Sigmoid colon (tissue), 4 donors: ENCODE measurements around the gene IMMP2L.

Experiments used
- POLR2A ChIP-seq, 2 donors: fragments of 450-650 bp; IDR thresholded peaks; one replicate each; pipeline ENCODE4 v1.6.1; 2016; ENCODE audit warnings: antibody characterized with exemption in 2 of 2, mild to moderate bottlenecking in 2 of 2, moderate library complexity in 2 of 2
- POLR2AphosphoS5 ChIP-seq, 4 donors: sonication (generic); formaldehyde crosslinking; IDR thresholded peaks; one replicate each; pipeline ENCODE4 v1.6.1; 2017; ENCODE audit warnings: antibody characterized with exemption in 4 of 4
- TF ChIP-seq, protein P1 (sequence below), 4 experiments: fragments of 450-650 bp in 3 of 4; fragments of 200-600 bp in 1 of 4; IDR thresholded peaks; one replicate each; pipeline ENCODE4 v1.5.1; 2016 to 2019; ENCODE audit warnings: antibody characterized with exemption in 4 of 4, mild to moderate bottlenecking in 3 of 4, moderate library complexity in 2 of 4

GRCh38 chr7:111312966-111313365 is 249.3 kb downstream of the IMMP2L start:
- no peak for TF ChIP-seq POLR2A (IDR thresholded peaks at IDR 0.05)
- TF ChIP-seq, protein P1, sequence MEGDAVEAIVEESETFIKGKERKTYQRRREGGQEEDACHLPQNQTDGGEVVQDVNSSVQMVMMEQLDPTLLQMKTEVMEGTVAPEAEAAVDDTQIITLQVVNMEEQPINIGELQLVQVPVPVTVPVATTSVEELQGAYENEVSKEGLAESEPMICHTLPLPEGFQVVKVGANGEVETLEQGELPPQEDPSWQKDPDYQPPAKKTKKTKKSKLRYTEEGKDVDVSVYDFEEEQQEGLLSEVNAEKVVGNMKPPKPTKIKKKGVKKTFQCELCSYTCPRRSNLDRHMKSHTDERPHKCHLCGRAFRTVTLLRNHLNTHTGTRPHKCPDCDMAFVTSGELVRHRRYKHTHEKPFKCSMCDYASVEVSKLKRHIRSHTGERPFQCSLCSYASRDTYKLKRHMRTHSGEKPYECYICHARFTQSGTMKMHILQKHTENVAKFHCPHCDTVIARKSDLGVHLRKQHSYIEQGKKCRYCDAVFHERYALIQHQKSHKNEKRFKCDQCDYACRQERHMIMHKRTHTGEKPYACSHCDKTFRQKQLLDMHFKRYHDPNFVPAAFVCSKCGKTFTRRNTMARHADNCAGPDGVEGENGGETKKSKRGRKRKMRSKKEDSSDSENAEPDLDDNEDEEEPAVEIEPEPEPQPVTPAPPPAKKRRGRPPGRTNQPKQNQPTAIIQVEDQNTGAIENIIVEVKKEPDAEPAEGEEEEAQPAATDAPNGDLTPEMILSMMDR (IDR thresholded peaks at IDR 0.05): no peak
- no peak for TF ChIP-seq POLR2AphosphoS5 (IDR thresholded peaks at IDR 0.05)
